SIG-M5 treated with dmso at 0.1 percent for 504 hours (cell line): ENCODE data around the gene HMX1.

Experiments
- DNase-seq: peaks from one replicate; lab custom pipeline; 2025; ENCODE audit not compliant: unreplicated experiment; lab: John Stamatoyannopoulos, UW

The HMX1 gene

GRCh38 chr4:8871417-8872401 lies at the start of gene HMX1:
HMX1 (minus strand) TSS chr4:8871839; CDS start chr4:8871614, 225 bp downstream.
- no peak for DNase-seq

- no peak for DNase-seq
These were observed 49.3 kb upstream of the HMX1 start for GRCh38 chr4:8920969-8921368.

- no peak for DNase-seq
These were observed 48.8 kb upstream of the HMX1 start for GRCh38 chr4:8920289-8920965.

GRCh38 chr4:8919651-8920288 lies 48.1 kb upstream of the HMX1 start:
- no peak for DNase-seq

GRCh38 chr4:8917868-8918783 lies 46.5 kb upstream of the HMX1 start:
- peak; percentile 11 for DNase-seq

- no peak for DNase-seq
These were observed 45.7 kb upstream of the HMX1 start for GRCh38 chr4:8917321-8917811.

GRCh38 chr4:8916906-8917305 lies 45.3 kb upstream of the HMX1 start:
- no peak for DNase-seq

GRCh38 chr4:8916351-8916885 lies 44.8 kb upstream of the HMX1 start:
- DNase-seq = no peak

- DNase-seq = no peak
These were observed 43.9 kb upstream of the HMX1 start for GRCh38 chr4:8915201-8916200.

- no peak for DNase-seq
These were observed 43.0 kb upstream of the HMX1 start for GRCh38 chr4:8914461-8915171.

GRCh38 chr4:8913858-8914460 lies 42.3 kb upstream of the HMX1 start:
- DNase-seq = no peak

GRCh38 chr4:8913121-8913857 lies 41.6 kb upstream of the HMX1 start:
- no peak for DNase-seq

GRCh38 chr4:8912506-8912905 lies 40.9 kb upstream of the HMX1 start:
- DNase-seq = no peak

- DNase-seq = no peak
These were observed 40.4 kb upstream of the HMX1 start for GRCh38 chr4:8912089-8912455.

GRCh38 chr4:8911316-8912088 lies 39.9 kb upstream of the HMX1 start:
- no peak for DNase-seq

GRCh38 chr4:8910822-8911315 lies 39.2 kb upstream of the HMX1 start:
- no peak for DNase-seq
